HG03354 (cell line): ENCODE measurements around the gene SMURF1.

Source experiments
- ATAC-seq: cut with Tn5 transposase; IDR thresholded peaks from one replicate; pipeline ENCODE4 v1.9.1; 2021; ENCODE audit warnings: mild to moderate bottlenecking; ENCODE audit not compliant: unreplicated experiment, poor library complexity, severe bottlenecking

The SMURF1 gene

DNA sequence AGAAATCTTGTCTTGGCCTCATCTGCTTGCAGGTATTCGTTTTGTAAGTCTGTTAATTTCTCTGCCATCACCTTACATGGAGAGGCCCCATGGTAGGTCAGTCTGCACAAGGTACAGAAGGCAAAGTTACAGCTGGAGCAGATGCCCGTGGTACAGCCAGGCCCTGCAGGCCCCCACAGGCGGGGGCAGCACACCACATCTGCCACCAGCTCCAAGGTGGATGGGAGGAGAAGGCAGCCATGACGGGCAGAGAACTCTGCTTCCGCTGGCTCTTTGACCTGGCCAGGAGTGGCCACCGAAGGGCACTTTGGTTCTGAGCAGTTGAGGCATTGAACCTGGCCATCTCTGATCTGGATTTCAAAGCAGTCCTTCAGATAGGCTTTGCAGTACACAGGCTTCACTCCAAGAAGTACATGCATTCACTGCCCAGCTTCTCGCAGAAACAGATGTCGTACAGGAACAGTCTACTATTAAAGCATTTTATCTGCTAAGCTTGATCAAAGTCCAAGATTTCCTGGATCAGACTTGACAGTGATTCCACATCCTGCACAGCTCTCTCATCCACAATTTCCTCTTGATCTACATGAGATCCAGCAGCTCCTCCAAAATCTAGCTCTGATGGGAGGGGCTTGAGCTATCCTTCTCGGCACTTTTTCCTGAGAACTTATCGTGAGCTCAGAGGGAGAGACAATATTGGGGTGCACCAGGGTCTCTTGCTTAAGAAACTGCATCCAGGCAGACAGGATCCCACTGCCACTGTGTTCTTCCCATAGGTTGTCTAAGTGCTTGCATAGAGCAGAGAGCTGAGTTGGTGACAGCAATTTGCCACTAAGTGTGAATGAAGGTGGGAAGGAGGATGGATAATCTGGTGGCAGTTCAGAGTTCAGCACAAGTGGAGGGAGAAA, 144.8 kb downstream of the SMURF1 start:
- ATAC-seq = no peak

DNA sequence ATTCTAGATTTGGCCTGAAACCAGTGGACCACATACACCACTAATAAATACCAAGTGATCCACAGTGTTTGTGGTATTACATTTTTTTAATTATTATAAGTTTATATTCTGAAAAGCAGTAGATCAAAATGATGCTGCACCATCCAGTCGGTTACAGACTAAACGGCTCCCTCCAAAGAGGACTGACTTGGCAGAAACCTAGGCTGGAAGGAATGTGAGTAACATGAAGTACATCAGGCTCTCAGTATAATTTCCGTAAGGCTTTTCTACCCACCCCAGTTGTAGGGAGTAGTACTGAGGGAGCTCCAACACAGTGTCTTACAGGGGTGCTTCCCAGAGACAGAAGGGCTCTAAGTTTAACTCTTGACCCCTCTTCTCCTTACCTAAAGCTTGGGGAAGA, 146.1 kb downstream of the SMURF1 start:
- no peak for ATAC-seq

DNA sequence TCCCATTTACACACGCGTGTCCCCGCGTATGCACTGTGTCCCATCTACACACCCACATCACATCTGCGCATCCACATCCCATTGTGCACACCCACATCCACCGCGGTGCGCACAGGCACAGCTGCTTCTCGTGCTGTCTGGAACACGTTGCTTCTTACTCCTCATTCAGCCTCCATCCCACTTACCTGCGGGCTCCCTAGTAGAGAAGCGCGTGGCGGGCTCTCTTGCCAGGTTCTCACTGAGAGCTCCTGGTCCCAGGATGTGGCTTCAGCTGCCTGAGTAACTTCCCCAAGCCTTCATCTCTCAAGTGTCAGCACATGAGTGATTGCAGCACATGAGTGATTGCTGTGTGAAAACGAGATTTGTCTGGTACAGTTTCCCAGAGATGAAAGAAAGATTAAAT, 147.8 kb downstream of the SMURF1 start:
- ATAC-seq = no peak

DNA sequence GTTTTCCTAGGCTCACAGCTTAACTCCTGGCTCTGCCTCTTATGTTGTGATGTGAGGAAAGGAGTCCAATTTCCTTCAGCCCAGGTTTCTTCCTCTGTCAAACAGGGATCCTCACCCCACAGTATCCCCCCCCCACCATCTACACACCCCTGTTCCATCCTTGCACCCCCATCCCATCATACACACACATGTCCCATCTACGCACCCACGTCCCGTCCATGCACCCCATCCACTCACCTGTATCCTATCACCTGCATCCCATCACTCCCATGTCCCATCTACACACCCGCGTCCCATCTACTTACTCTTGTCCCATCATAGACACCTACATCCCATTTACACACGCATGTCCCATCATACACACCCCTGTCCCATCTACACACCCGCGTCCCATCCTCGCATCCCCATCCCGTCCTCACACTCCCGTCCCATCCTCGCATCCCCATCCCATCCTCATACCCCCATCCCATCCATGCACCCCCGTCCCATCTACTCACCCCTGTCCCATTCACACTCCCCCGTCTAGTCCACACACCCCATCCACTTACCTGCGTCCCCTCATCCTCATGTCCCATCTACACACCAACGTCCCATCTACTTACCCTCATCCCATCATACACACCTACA, 148.3 kb downstream of the SMURF1 start:
- ATAC-seq = no peak

DNA sequence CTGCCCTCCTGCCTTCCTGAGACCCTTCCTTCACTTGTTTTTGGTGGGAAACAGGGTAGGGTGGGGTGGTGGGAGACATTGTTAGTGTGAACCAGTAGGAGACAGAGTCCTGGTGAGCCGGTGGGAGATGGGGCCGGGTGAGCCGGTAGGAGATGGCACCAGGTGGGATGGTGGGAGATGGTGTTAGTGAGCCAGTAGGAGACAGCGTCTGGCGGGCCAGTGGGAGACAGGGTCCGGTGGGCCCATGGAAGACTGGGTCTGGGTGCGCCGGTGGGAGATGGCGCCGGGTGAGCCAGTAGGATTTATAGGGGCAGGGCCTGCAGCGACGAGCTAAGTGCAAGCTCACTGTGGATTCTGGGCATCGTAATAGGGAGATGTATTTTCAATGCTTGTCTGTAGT, 148.8 kb downstream of the SMURF1 start:
- no peak for ATAC-seq

DNA sequence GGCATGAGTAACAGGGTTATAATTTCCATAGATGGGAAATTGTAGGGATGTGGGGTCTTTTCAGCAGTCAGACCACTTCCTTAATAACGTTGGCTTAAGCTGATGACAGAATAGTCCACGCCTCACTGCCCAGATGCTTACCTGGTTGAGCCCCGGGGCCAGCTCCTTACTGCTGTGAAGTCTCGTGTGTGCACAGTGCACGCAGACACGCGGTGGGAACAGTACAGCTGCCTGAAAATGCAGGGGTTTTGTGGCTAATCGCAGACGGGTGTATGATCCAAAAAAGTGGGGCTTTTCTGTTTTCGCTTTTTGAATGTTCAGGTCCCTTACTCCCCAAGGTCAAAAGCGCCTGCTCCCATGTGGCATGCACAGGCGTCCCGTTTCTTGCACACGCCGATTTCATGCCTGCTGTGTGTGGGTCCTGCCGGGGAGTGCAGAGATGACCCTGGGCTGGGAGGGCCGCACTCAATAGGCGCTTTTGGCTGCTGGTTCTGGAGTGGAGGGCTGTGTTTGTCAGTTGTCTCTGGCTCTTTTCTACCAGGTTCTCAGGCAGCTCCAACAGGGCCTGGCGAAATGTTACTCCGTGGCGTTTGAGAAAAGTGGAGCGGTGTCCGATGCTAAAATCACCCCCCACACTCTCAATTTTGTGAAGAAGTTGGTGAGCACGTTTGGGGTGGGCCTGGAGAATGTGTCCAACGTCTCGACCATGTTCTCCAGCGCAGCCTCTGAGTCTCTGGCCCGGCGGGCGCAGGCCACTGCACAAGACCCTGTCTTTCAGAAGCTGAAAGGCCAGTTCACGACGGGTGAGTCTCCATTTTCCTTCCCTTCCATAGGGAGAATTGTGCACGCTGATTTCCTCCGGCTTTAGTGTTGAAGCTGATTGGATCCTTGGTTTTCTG, 149.6 kb downstream of the SMURF1 start:
- no peak for ATAC-seq

DNA sequence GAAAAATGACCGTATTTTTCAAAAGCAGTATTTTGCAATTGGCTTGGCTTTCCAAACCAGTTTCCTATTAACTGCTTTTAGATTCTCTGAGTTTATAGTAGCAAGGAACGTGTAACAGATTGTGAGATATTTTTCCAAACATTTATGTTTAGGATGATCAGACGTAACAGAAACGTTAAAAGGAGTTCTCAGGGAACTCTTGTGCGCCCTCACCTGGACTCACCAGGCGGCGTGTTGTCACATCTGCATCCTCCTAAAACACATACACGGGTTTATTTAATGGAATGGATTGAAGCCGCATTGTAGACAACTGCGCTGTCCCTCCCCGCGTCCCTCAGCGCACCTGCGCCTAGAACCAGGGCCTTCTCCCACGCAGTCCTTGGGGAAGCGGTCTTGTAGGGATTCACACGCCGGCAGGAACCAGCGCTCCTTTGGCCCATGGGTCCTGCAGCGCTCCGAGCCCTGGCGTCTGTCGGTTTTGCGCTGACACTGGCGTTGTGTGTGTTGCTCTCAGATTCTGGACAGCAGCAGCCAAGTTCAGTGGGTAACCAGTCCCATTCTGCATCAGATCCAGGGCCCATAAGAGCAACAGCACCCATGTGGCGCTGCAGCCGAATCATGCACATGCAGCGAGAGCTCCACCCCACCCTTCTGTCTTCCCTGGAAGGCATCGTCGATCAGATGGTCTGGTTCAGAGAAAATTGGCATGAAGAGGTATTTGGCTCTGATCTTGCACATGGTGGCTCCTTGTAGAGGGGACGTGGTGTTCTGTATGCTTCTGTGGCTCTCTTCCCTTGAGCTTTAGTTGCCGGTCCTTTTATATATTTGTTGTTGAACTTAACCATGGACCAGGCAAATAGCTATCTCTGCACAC, 150.6 kb downstream of the SMURF1 start:
- no peak for ATAC-seq

DNA sequence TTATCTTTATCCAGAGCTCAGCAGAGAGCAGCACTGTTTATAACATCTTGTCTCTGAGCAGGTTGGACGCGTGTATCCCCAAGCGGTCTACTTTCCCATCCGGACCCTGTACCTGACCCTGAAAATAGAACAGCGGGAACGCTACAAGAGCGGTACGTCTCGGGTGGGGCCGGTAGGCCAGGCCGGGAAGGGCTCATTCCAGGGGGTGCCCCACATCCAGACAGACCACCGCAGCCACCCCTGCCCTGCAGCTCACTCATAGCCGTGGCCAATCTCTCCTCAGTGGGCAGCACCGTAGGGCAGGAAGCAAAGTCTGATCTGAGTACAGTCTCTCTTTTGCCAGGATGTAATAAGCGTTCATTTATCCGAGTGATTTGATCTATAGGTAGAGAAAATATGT, 151.8 kb downstream of the SMURF1 start:
- ATAC-seq = no peak

DNA sequence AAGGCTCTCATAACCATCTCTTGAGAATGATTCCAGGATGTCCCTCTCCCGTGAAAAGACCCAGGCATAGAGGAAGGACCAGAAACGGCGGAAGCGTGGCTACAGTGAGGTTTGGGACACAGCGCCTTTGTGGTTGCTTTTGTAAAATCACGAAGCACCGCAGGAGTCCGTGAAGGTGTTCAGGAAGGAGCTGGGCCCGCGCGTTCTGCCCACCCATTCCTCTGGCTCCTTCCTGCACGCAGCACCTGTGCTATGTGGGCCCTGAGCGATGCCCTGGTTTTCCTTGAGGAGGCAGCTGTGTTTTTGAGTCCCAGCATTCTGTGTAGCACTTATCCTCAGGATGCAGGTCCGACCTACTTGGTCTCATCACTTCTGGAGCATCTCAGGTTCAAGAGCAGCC, 152.8 kb downstream of the SMURF1 start:
- ATAC-seq = no peak

DNA sequence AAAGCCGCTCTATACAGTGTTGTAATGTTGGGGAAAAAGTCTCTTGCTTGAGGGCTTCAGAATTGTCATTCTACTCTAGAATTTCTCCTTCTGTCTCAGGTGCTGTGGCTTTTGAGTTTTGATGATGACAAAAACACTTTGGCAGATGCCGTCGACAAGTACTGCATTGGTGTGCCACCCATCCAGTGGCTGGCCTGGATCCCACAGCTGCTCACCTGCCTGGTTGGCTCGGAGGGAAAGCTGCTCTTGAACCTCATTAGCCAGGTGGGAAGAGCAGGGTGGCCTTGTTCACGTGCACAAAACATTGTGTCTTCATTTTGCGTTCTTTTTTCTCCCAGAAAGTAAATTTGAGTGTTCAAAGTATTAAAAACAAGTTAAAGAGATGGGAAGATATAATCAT, 153.6 kb downstream of the SMURF1 start:
- ATAC-seq = no peak

DNA sequence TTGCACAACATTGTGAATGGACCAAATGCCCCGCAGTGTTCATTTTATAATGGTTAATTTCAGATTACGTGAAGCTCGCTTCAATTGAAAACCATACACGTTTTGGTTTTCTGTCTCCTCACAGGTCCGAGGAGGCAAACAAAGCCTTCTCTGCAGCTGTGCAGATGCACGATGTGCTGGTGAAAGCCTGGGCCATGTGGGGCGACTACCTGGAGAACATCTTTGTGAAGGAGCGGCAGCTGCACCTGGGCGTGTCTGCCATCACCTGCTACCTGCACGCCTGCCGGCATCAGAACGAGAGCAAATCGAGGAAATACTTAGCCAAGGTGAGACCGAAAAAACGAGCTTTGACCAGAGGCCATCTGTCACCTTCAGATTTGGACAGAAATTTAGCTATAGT, 155.3 kb downstream of the SMURF1 start:
- ATAC-seq = no peak

DNA sequence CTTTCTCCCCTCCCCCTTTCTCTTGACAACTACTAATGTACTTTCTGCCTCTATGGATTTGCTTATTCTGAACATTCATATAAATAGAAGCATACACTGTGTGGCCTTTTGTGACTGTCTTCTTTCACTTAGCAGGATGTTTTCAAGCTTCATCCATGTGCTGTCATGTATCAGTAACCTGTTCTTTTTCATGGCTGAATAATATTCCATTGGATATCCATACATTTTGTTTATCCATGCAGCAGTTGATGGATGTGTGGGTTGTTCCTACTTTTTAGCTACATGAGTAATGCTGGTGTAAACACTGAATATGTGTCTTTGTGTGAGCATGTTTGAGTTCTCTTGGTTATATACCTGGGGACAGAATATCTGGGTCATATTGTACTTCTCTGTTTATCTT, 158.0 kb downstream of the SMURF1 start:
- ATAC-seq = no peak

DNA sequence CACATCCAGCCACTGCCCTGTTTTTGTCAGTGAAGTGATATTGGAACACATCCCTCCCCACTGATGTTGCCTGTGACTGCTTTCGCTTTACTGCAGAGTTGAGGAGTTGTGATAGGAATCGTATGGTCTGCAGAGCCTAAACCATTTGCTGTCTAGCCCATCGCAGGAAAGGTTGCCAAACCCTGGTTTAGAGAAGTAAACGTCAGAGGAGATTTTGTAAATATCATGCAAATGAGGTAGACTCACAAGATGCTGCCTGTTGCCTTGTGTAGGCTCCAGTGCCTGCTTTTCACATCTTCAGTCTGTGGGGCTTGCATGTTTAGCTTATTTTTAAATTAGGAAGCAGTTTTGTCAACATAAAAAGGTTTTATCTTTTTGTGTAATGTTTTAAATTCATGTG, 158.5 kb downstream of the SMURF1 start:
- no peak for ATAC-seq

DNA sequence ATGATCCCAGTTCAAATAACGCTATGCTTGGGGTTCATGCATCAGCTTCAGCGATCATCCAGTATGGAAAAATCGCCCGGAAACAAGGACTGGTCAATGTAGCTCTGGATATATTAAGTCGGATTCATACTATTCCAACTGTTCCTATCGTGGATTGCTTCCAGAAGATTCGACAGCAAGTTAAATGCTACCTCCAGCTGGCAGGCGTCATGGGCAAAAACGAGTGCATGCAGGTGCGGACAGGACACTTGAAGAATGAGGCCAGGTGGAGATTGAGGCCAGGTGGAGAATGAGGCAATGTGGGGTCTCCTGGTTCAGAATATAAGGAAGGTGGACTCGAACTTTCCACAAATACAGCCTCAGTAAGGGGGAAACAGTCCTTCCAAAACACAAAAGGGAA, 159.8 kb downstream of the SMURF1 start:
- ATAC-seq = no peak

DNA sequence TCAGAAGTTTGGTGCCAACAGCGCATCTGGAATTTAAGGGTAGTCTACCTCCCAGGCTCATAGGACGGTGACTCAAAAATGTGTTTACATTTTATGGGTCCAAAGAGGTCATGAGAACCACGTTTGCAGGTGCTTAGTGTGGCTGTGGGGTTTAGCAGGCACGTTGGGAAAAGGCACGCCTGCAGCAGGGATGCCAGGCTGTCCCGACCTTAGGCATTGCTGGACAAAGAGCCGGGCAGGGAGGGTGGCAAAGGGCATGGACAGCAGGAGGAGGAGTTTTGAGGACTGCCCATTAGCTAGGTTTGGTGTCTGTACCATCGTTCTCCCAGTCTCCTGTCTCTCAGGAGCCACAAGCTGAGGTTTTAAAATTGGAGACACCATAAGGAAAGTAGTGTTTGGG, 161.2 kb downstream of the SMURF1 start:
- no peak for ATAC-seq

DNA sequence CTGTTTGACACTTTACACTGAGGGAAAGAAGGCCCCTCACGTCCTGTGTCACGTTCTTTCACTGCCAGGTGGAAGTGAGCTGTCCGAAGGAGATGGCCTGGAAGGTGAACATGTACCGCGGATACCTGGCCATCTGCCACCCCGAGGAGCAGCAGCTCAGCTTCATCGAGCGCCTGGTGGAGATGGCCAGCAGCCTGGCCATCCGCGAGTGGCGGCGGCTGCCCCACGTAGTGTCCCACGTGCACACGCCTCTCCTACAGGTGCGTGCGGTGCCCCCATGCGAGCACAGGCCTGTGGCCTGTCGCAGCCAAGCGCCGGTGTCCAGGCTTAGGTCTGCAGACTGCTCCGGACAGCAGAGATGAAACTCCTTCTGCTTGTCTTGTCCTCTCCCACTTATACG, 162.2 kb downstream of the SMURF1 start:
- no peak for ATAC-seq

DNA sequence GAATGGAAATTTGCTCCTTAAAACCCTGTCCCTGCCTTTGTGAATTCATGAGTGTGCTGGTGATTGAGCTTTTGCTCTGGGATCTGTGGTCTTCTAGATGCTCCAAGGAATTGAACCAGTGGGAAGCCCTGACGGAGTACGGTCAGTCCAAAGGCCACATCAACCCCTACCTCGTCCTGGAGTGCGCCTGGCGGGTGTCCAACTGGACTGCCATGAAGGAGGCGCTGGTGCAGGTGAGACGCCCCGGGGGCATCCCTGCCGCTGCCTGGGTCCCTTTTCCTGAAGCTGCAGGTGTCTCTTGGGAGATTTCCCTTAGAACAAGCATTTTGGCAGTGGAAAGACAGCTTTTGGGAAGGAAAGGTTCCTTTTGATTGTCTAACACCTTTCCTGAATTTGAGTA, 165.2 kb downstream of the SMURF1 start:
- no peak for ATAC-seq
